Measurements from ENCODE around the gene PBX2.
"Not testable (repeated sequence)": the region's sequence is repeated elsewhere in the genome, so short reads cannot be mapped to it uniquely, and the experiment has no call there.

PBX2 gene

DNA sequence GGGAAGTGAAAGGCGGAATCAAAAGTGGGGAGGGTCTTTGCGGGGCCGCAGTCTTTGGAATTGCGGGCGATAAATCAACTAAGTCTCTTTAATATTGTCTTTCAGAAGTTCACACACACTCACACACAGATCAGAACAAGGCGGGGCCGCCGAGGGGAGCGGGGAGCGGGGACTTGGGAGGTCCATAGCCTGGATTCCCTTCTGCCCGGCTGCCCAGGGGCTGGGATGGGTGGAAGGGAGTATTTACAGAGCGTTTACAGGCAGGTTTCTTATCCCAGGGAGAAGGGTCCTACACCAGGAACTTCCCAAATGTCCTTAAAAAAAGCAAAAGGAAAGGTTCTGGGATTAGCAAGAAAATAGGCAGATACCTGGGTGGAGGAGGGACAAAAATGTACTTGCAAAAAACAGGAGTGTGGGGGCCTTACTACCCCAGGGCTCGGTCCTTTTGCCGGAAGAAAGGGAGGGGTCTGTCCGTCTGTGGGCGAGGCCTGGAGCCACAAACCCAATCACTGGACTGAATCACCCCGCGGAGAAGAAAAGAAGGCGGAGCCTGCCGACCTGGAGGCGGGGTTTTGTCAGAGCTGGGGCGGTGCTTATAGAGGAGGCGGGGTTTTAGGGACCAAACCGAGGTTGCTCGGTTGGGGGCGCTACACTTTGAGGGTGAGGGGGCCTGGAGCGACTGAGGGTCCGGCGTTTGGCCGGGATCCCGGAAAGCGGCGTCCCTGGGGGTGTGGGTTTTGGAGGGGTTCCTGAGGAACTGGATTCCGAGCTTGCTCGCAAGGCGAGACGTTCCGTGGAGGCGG, 41.5 kb downstream of the PBX2 start:
- peak; percentile 88 for DNase-seq
- TF ChIP-seq GATA1 (IDR thresholded peaks at IDR 0.05; ENCODE audit: low read depth, low read length) (no peak), POLR2A (IDR thresholded peaks at IDR 0.05; ENCODE audit: low read length) (peak; percentile 28)

DNA sequence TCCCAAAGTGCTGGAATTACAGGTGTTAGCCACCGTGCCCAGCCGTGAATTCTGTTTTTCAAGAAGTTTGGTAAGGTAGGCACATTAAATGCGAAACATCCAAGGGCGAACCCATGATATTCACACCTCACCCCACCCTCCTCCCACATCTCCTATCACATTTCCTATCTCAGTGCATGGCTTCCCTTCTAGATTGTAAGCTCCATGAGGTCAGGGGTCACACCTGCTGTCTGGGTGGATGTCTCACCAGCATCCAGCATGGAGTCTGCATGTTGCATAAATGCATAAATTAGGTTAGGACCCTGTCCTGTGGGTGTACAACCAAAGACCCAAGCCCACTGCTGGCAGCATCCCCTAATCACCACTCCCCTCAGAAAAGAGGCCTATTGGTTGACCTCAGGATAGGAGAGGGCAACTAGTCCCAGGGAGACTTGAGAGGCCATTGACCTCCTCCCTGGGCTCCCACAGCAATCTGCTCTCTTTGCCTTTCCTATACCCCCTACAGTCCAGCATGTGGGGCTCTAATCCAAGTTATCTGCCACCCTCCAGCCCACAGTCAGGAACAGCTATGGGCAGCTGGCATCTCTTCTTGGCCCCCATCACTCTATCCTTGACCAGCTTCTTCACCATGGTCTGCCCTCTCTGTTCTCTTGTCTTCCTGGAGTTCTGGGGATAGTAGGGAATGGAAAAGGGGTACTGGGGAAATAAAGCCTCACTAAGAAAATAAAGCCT, 42.4 kb downstream of the PBX2 start:
- DNase-seq = peak in 1 of 2 experiments; percentile 47
- no peak for TF ChIP-seq POLR2A (IDR thresholded peaks at IDR 0.05; ENCODE audit: low read length)
- TF ChIP-seq GATA1 (IDR thresholded peaks at IDR 0.05; ENCODE audit: low read depth, low read length) = no peak

DNA sequence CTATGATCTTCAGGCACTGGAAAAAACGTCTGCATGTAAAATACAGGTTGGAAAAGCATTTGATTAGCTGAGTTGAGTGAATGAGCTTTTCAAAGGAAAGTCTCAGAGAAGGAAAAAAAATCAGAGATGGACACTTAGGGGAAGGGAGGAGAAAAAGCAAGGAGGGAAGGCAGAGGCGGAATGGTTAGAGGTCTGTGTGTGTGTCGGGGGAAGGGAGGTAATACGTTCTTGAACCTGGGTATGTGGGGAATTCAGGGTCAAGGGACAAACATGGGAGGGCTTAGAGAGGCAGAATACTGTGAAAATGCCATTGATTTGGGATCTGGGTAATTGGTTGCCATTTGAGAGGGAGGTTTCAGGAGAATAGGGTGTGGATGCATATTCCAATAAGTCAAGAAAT, 43.3 kb downstream of the PBX2 start:
- no peak for TF ChIP-seq POLR2A (IDR thresholded peaks at IDR 0.05; ENCODE audit: low read length)
- TF ChIP-seq GATA1 (IDR thresholded peaks at IDR 0.05; ENCODE audit: low read depth, low read length) = no peak
- no peak for DNase-seq

DNA sequence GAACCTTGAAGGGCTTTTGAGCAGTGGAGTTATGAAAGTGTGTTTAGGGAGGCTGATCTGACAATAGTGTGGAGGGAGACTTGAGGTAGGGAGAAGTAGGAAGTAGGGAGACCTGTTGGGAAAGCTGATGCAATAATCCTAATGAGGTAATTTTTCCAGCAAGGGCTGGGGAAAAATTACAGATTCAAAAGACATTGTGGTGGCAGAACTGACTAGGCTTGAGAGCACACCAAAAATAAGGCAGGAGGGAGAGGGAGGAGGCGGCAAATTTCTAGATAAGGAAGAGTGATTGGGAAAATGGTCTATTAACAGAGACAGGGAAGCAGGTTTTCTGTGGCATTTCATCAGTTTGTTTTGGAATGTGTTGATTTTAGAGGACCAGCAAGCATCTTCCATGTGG, 43.7 kb downstream of the PBX2 start:
- no peak for DNase-seq
- no peak for TF ChIP-seq POLR2A (IDR thresholded peaks at IDR 0.05; ENCODE audit: low read length)
- no peak for TF ChIP-seq GATA1 (IDR thresholded peaks at IDR 0.05; ENCODE audit: low read depth, low read length)

DNA sequence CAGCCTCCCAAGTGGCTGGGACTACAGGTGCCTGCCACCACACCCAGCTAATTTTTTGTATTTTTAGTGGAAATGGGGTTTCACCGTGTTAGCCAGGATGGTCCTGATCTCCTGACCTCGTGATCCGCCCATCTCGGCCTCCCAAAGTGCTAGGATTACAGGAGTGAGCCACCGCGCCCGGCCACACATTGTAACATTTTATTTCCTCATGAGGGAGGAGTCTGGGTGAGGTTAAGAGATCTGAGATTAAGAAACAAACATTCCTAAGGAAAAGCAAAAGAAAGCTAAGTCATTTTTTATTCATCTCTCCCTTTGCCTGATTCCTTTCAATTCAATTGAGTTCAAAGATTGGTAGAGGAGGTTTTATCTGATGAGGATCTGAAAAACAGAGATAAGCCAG, 45.8 kb downstream of the PBX2 start:
- not testable (repeated sequence) for DNase-seq

DNA sequence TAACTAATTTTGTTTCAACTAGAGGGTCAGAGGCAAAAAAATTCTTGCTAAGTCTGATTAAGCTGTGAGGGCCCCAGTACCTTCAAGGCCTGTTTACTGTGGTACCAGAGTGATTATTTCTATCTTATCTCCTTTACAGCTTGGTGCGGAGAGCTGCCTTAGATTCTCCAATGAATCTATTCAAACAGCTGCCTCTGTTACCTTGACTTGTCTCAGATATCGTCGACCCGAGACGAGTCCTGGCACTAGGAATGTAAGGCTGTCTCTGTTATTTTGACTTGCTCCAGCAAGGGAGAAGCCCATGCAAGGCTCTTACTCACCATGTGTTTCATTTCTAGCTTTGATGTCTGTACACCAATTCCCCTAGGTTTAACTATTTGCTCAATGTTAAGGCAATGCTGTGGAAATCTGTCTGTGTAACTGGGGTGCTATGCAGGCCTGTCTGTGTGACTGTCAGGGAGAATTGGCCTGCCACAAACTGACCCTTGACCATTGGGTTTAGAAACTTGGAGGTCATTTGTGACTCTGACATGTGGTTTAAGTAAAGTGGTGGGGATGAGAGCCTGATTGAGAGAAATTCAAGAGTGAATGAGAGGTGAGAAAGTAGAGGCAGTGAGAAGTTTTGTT, 49.5 kb downstream of the PBX2 start:
- TF ChIP-seq POLR2A (IDR thresholded peaks at IDR 0.05; ENCODE audit: low read length) (no peak), GATA1 (IDR thresholded peaks at IDR 0.05; ENCODE audit: low read depth, low read length) (no peak)
- DNase-seq = peak; percentile 63 to 91

DNA sequence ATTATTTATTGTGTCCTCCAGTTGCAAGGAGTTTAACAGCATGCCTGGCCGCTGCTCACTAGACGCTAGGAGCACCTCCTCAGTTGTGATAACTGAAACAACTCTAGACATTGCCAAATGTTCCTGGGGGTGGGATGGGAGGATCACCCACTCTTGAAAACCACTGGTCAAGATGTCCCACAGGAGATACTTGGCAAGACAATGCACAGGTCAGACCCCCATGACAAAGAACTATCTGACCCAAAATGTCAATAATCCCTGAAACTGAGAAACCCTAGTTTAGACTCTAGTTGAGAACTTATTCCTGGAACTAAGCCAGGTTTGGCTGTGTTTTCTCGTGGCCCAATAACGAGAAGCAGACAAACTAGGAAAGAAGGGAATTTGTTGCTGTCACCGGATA, 50.4 kb downstream of the PBX2 start:
- no peak for TF ChIP-seq GATA1 (IDR thresholded peaks at IDR 0.05; ENCODE audit: low read depth, low read length)
- TF ChIP-seq POLR2A (IDR thresholded peaks at IDR 0.05; ENCODE audit: low read length) = no peak
- no peak for DNase-seq

DNA sequence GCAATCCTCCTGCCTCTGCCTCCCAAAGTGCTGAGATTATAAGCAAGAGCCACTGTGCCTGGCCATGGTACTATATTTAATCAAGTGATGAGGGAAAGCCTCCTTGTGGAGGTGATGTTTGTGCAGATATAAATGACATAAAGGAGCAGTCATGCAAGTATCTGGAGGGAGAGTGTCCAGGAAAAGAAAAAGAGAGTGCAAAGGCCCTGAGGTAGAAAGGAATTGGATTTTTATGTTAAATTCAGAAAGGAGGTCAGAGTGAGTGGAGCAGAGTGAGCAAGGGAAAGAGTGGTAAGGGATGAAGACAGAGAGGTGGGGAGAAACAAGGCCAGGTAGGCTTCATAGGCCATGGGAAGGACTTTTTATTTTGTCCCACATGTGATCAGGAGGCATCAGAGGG, 52.5 kb downstream of the PBX2 start:
- DNase-seq = no peak
- no peak for TF ChIP-seq POLR2A (IDR thresholded peaks at IDR 0.05; ENCODE audit: low read length)
- no peak for TF ChIP-seq GATA1 (IDR thresholded peaks at IDR 0.05; ENCODE audit: low read depth, low read length)

All from erythroblast (primary cell).